ENCODE results near the gene CNKSR3.

Gene CNKSR3

GRCh38 chr6:154508573-154509375 lies 1.7 kb downstream of the CNKSR3 start:
- H3K27ac ChIP-seq (replicated peaks): no peak overlapping the region
- no peak for TF ChIP-seq REST (IDR thresholded peaks at IDR 0.05; ENCODE audit: insufficient replicate concordance, low read depth)
- no peak for TF ChIP-seq CTCF (IDR thresholded peaks at IDR 0.05; ENCODE audit: insufficient read depth, low read length)
- TF ChIP-seq POLR2AphosphoS5 (IDR thresholded peaks at IDR 0.05; ENCODE audit: low read depth): no peak
- no peak for TF ChIP-seq GABPA (IDR thresholded peaks at IDR 0.05; ENCODE audit: low read depth)
- TF ChIP-seq SPI1 (IDR thresholded peaks at IDR 0.05; ENCODE audit: borderline replicate concordance, low read depth): no peak
- peaks cover 31% of the 10 kb centered on the region for H3K27me3 ChIP-seq (ENCODE audit: insufficient read depth, poor library complexity, severe bottlenecking)
- DNase-seq (ENCODE audit: low read depth in 1 of 2, low spot score in 1 of 2): no peak
- peak overlapping the region; percentile 74; the same call in 1 of the 2 replicates for H3K4me3 ChIP-seq (replicated peaks; ENCODE audit: insufficient read depth, low read length)

GRCh38 chr6:154506991-154507898 lies 3.2 kb downstream of the CNKSR3 start:
- TF ChIP-seq CTCF (IDR thresholded peaks at IDR 0.05; ENCODE audit: insufficient read depth, low read length) (no peak), GABPA (IDR thresholded peaks at IDR 0.05; ENCODE audit: low read depth) (no peak), POLR2AphosphoS5 (IDR thresholded peaks at IDR 0.05; ENCODE audit: low read depth) (no peak), SPI1 (IDR thresholded peaks at IDR 0.05; ENCODE audit: borderline replicate concordance, low read depth) (no peak), REST (IDR thresholded peaks at IDR 0.05; ENCODE audit: insufficient replicate concordance, low read depth) (no peak)
- Histone ChIP-seq H3K27ac (replicated peaks) (no peak overlapping the region), H3K4me3 (replicated peaks; ENCODE audit: insufficient read depth, low read length) (no peak overlapping the region), H3K27me3 (ENCODE audit: insufficient read depth, poor library complexity, severe bottlenecking) (peaks cover 23% of the 10 kb centered on the region)
- DNase-seq (ENCODE audit: low read depth in 1 of 2, low spot score in 1 of 2): no peak

- Histone ChIP-seq H3K27me3 (ENCODE audit: insufficient read depth, poor library complexity, severe bottlenecking) (peaks cover 18% of the 10 kb centered on the region), H3K4me3 (replicated peaks; ENCODE audit: insufficient read depth, low read length) (no peak overlapping the region), H3K27ac (replicated peaks) (no peak overlapping the region)
- no peak for DNase-seq (ENCODE audit: low read depth in 1 of 2, low spot score in 1 of 2)
- no peak for TF ChIP-seq GABPA (IDR thresholded peaks at IDR 0.05; ENCODE audit: low read depth)
- TF ChIP-seq CTCF (IDR thresholded peaks at IDR 0.05; ENCODE audit: insufficient read depth, low read length): no peak
- no peak for TF ChIP-seq POLR2AphosphoS5 (IDR thresholded peaks at IDR 0.05; ENCODE audit: low read depth)
These were observed 3.9 kb downstream of the CNKSR3 start for GRCh38 chr6:154506582-154506981.

Measured in HL-60 (cell line).